ENCODE data around the gene SPOCK1.

The SPOCK1 gene

GRCh38 chr5:137356127-137356526 is 143.0 kb downstream of the SPOCK1 start:
- no peak for DNase-seq

GRCh38 chr5:137355708-137356107 is 143.4 kb downstream of the SPOCK1 start:
- DNase-seq, result no peak

GRCh38 chr5:137352095-137352494 is 147.0 kb downstream of the SPOCK1 start:
- no peak for DNase-seq

- no peak for DNase-seq
Observed at GRCh38 chr5:137350791-137351190, 148.3 kb downstream of the SPOCK1 start.

GRCh38 chr5:137348759-137349158 is 150.4 kb downstream of the SPOCK1 start:
- no peak for DNase-seq

- DNase-seq, result no peak
Observed at GRCh38 chr5:137347865-137348264, 151.3 kb downstream of the SPOCK1 start.

- DNase-seq, result no peak
Observed at GRCh38 chr5:137346281-137346680, 152.8 kb downstream of the SPOCK1 start.

- no peak for DNase-seq
Observed at GRCh38 chr5:137345396-137345795, 153.7 kb downstream of the SPOCK1 start.

GRCh38 chr5:137344723-137345322 is 154.3 kb downstream of the SPOCK1 start:
- peak; percentile 68 for DNase-seq

GRCh38 chr5:137344021-137344420 is 155.1 kb downstream of the SPOCK1 start:
- no peak for DNase-seq

- DNase-seq, result peak; percentile 30
Observed at GRCh38 chr5:137342764-137343163, 156.4 kb downstream of the SPOCK1 start.

GRCh38 chr5:137341831-137342230 is 157.3 kb downstream of the SPOCK1 start:
- no peak for DNase-seq

GRCh38 chr5:137340881-137341280 is 158.2 kb downstream of the SPOCK1 start:
- DNase-seq, result no peak

- DNase-seq, result no peak
Observed at GRCh38 chr5:137336565-137337120, 162.5 kb downstream of the SPOCK1 start.

GRCh38 chr5:137336161-137336560 is 163.0 kb downstream of the SPOCK1 start:
- DNase-seq, result no peak

- DNase-seq, result no peak
Observed at GRCh38 chr5:137335493-137335892, 163.6 kb downstream of the SPOCK1 start.

- no peak for DNase-seq
Observed at GRCh38 chr5:137333928-137334327, 165.2 kb downstream of the SPOCK1 start.

- DNase-seq, result no peak
Observed at GRCh38 chr5:137333475-137333874, 165.7 kb downstream of the SPOCK1 start.

- DNase-seq, result no peak
Observed at GRCh38 chr5:137332296-137332695, 166.8 kb downstream of the SPOCK1 start.

- no peak for DNase-seq
Observed at GRCh38 chr5:137329586-137330296, 169.4 kb downstream of the SPOCK1 start.

- no peak for DNase-seq
Observed at GRCh38 chr5:137328991-137329390, 170.1 kb downstream of the SPOCK1 start.

- DNase-seq, result no peak
Observed at GRCh38 chr5:137328463-137328862, 170.7 kb downstream of the SPOCK1 start.

- DNase-seq, result no peak
Observed at GRCh38 chr5:137325721-137326120, 173.4 kb downstream of the SPOCK1 start.
